Stimulated activated CD4-positive, alpha-beta T cell treated with anti-CD3 and anti-CD28 coated beads, Interleukin-2, amount 100 ng/mL, for 48 hours (primary cell): Measurements from ENCODE around the gene PAFAH1B1.

Experiments used
- DNase-seq, 2 donors: peaks; one replicate each; pipeline ENCODE4 v3.0.0-alpha.2; 2020

The PAFAH1B1 gene

GRCh38 chr17:2704031-2704889 is 110.8 kb downstream of the PAFAH1B1 start:
- no peak for DNase-seq

GRCh38 chr17:2704890-2705248 is 111.4 kb downstream of the PAFAH1B1 start:
- no peak for DNase-seq

- no peak for DNase-seq
Measured at GRCh38 chr17:2705263-2705662, 111.8 kb downstream of the PAFAH1B1 start.

GRCh38 chr17:2705888-2706795 is 112.7 kb downstream of the PAFAH1B1 start:
- DNase-seq: no peak

- no peak for DNase-seq
Measured at GRCh38 chr17:2706911-2707510, 113.6 kb downstream of the PAFAH1B1 start.

- no peak for DNase-seq
Measured at GRCh38 chr17:2707721-2708584, 114.5 kb downstream of the PAFAH1B1 start.

- no peak for DNase-seq
Measured at GRCh38 chr17:2708585-2709182, 115.2 kb downstream of the PAFAH1B1 start.

- no peak for DNase-seq
Measured at GRCh38 chr17:2709183-2709661, 115.8 kb downstream of the PAFAH1B1 start.

GRCh38 chr17:2710071-2710802 is 116.8 kb downstream of the PAFAH1B1 start:
- DNase-seq: no peak

- DNase-seq: peak in 1 of 2 donors; percentile 23
Measured at GRCh38 chr17:2710803-2711607, 117.6 kb downstream of the PAFAH1B1 start.

GRCh38 chr17:2711608-2712299 is 118.3 kb downstream of the PAFAH1B1 start, which contains the start of gene CLUH:
Gene CLUH, minus strand, starts transcription at chr17:2711764. Its CDS starts 103 bp downstream, at chr17:2711661.
- DNase-seq: peak; percentile 96 to 99

- DNase-seq: no peak
Measured at GRCh38 chr17:2712300-2713043, 119.0 kb downstream of the PAFAH1B1 start.

GRCh38 chr17:2713881-2714280 is 120.4 kb downstream of the PAFAH1B1 start:
- DNase-seq: no peak

- no peak for DNase-seq
Measured at GRCh38 chr17:2716649-2717048, 123.2 kb downstream of the PAFAH1B1 start.

GRCh38 chr17:2718150-2718938 is 124.9 kb downstream of the PAFAH1B1 start:
- DNase-seq: no peak

GRCh38 chr17:2719861-2720260 is 126.4 kb downstream of the PAFAH1B1 start:
- no peak for DNase-seq

GRCh38 chr17:2721603-2722002 is 128.1 kb downstream of the PAFAH1B1 start:
- DNase-seq: no peak

- no peak for DNase-seq
Measured at GRCh38 chr17:2722611-2723010, 129.2 kb downstream of the PAFAH1B1 start.
